Fibroblast of lung (primary cell): Measurements from ENCODE around the gene FRS2.

ENCODE experiments used
- EZH2 ChIP-seq: IDR thresholded peaks from 2 replicates; pipeline ENCODE4 v1.5.1; 2012; ENCODE audit warnings: low read length, control low read depth, mild to moderate bottlenecking; ENCODE audit errors: missing control alignments
- TF ChIP-seq, protein P1 (sequence below), 2 donors: IDR thresholded peaks in 1 of 2; conservative IDR thresholded peaks in 1 of 2; 1 replicate in 1 of 2; 2 replicates in 1 of 2; pipeline ENCODE4 v1.5.1; 2011 to 2012; ENCODE audit warnings: low read length in 2 of 2, control low read depth in 1 of 2, inconsistent platforms in 1 of 2, low read depth in 1 of 2, mild to moderate bottlenecking in 1 of 2

GRCh38 chr12:69471667-69472385 is 1.6 kb downstream of the FRS2 start:
- TF ChIP-seq, protein P1, sequence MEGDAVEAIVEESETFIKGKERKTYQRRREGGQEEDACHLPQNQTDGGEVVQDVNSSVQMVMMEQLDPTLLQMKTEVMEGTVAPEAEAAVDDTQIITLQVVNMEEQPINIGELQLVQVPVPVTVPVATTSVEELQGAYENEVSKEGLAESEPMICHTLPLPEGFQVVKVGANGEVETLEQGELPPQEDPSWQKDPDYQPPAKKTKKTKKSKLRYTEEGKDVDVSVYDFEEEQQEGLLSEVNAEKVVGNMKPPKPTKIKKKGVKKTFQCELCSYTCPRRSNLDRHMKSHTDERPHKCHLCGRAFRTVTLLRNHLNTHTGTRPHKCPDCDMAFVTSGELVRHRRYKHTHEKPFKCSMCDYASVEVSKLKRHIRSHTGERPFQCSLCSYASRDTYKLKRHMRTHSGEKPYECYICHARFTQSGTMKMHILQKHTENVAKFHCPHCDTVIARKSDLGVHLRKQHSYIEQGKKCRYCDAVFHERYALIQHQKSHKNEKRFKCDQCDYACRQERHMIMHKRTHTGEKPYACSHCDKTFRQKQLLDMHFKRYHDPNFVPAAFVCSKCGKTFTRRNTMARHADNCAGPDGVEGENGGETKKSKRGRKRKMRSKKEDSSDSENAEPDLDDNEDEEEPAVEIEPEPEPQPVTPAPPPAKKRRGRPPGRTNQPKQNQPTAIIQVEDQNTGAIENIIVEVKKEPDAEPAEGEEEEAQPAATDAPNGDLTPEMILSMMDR (conservative IDR thresholded peaks at IDR 0.05 in 1 of 2, IDR thresholded peaks at IDR 0.05 in 1 of 2; ENCODE audit: low read depth in 1 of 2, low read length in 2 of 2) = no peak
- no peak for TF ChIP-seq EZH2
